Ovary (tissue), 3 donors: Measurements from ENCODE around the gene PIGK.

Experiments used
- EP300 ChIP-seq: sonication (generic); formaldehyde crosslinking; IDR thresholded peaks from one replicate; pipeline ENCODE4 v1.6.1; 2017; ENCODE audit warnings: antibody characterized with exemption
- POLR2A ChIP-seq: fragments of 450-650 bp; IDR thresholded peaks from one replicate; pipeline ENCODE4 v1.6.1; 2017; ENCODE audit warnings: antibody characterized with exemption, mild to moderate bottlenecking, moderate library complexity
- TF ChIP-seq, protein P1 (sequence below), 3 donors: fragments of 450-650 bp in 2 of 3; fragments of 200-600 bp in 1 of 3; IDR thresholded peaks; one replicate each; pipeline versions ENCODE4 v1.5.1 to v1.8.0; 2016 to 2022; ENCODE audit warnings: antibody characterized with exemption in 3 of 3, mild to moderate bottlenecking in 1 of 3
- donor health status: DM: no; HTN: no; CAD: no.

DNA sequence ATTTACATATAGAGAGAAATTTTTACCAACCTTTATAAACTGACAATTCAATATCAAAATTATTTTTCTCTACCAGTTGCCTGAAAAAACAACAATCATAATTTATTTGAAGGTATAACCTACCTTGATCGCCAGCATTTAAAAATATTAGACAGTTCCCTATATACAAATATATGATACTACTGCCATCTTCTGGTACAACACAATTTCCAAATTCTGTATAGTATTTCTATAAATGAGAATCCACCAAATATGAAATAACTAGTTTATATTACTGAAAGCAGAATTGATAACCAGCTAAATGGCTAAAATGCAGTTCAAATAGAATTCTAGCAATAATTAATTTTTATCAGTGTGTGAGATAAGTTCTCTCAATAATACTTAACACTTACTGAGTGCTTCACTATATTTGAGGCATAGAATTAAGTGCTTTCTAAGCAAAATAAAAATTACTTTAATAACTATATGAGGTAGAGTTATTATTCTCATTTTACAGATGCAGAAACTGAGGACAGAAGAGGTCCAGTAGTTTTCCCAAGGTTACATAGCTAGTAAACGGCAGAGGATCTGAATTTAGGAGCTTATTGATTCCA lies 75.6 kb downstream of the PIGK start:
- TF ChIP-seq, protein P1, sequence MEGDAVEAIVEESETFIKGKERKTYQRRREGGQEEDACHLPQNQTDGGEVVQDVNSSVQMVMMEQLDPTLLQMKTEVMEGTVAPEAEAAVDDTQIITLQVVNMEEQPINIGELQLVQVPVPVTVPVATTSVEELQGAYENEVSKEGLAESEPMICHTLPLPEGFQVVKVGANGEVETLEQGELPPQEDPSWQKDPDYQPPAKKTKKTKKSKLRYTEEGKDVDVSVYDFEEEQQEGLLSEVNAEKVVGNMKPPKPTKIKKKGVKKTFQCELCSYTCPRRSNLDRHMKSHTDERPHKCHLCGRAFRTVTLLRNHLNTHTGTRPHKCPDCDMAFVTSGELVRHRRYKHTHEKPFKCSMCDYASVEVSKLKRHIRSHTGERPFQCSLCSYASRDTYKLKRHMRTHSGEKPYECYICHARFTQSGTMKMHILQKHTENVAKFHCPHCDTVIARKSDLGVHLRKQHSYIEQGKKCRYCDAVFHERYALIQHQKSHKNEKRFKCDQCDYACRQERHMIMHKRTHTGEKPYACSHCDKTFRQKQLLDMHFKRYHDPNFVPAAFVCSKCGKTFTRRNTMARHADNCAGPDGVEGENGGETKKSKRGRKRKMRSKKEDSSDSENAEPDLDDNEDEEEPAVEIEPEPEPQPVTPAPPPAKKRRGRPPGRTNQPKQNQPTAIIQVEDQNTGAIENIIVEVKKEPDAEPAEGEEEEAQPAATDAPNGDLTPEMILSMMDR (IDR thresholded peaks at IDR 0.05) = no peak
- no peak for TF ChIP-seq POLR2A
- TF ChIP-seq EP300 = no peak
